ENCODE data around the gene TDRD3.

The TDRD3 gene

GRCh38 chr13:60351326-60351725, 45.7 kb upstream of the TDRD3 start:
- Histone ChIP-seq H3K27me3 (ENCODE audit: control insufficient read depth, low read length) (no peaks in the 10 kb centered on the region), H3K4me2 (ENCODE audit: low read length) (no peak overlapping the region), H3K36me3 (ENCODE audit: control insufficient read depth, low read length) (no peaks in the 10 kb centered on the region), H3K79me2 (ENCODE audit: control insufficient read depth, low read length) (no peaks in the 10 kb centered on the region), H3K9me3 (ENCODE audit: control insufficient read depth, insufficient read depth, low read length) (no peaks in the 10 kb centered on the region), H3K27ac (ENCODE audit: low read depth, low read length) (no peak overlapping the region), H3K4me1 (ENCODE audit: control insufficient read depth, low read length) (no peaks in the 10 kb centered on the region), H3K4me3 (ENCODE audit: low read length) (no peak overlapping the region), H3K9me2 (replicated peaks; ENCODE audit: control insufficient read depth, low read length) (no peaks in the 10 kb centered on the region), H4K20me1 (ENCODE audit: control insufficient read depth, insufficient read depth, low read depth, low read length) (no peaks in the 10 kb centered on the region), H3F3A (ENCODE audit: control insufficient read depth, insufficient read depth) (no peaks in the 10 kb centered on the region)
- TF ChIP-seq CTCF (IDR thresholded peaks at IDR 0.05; ENCODE audit: low read depth, low read length, poor library complexity, severe bottlenecking) (no peak), EZH2phosphoT487 (IDR thresholded peaks at IDR 0.05; ENCODE audit: borderline replicate concordance, low read length) (no peak)

- H4K20me1 ChIP-seq (ENCODE audit: control insufficient read depth, insufficient read depth, low read depth, low read length) = no peaks in the 10 kb centered on the region
- H3K27ac ChIP-seq (ENCODE audit: low read depth, low read length) = no peak overlapping the region
- no peaks in the 10 kb centered on the region for H3K27me3 ChIP-seq (ENCODE audit: control insufficient read depth, low read length)
- no peaks in the 10 kb centered on the region for H3F3A ChIP-seq (ENCODE audit: control insufficient read depth, insufficient read depth)
- peaks cover 4% of the 10 kb centered on the region for H3K4me1 ChIP-seq (ENCODE audit: control insufficient read depth, low read length)
- no peak for TF ChIP-seq EZH2phosphoT487 (IDR thresholded peaks at IDR 0.05; ENCODE audit: borderline replicate concordance, low read length)
- no peak for TF ChIP-seq CTCF (IDR thresholded peaks at IDR 0.05; ENCODE audit: low read depth, low read length, poor library complexity, severe bottlenecking)
- no peaks in the 10 kb centered on the region for H3K36me3 ChIP-seq (ENCODE audit: control insufficient read depth, low read length)
- H3K4me3 ChIP-seq (ENCODE audit: low read length) = no peak overlapping the region
- H3K9me3 ChIP-seq (ENCODE audit: control insufficient read depth, insufficient read depth, low read length) = no peaks in the 10 kb centered on the region
- H3K79me2 ChIP-seq (ENCODE audit: control insufficient read depth, low read length) = no peaks in the 10 kb centered on the region
- no peak overlapping the region for H3K4me2 ChIP-seq (ENCODE audit: low read length)
- H3K9me2 ChIP-seq (replicated peaks; ENCODE audit: control insufficient read depth, low read length) = no peaks in the 10 kb centered on the region
Observed at GRCh38 chr13:60351855-60352615, 45.0 kb upstream of the TDRD3 start.

GRCh38 chr13:60352644-60353043, 44.4 kb upstream of the TDRD3 start:
- H3K4me3 ChIP-seq (ENCODE audit: low read length) = no peak overlapping the region
- H3K27ac ChIP-seq (ENCODE audit: low read depth, low read length) = no peak overlapping the region
- H3K79me2 ChIP-seq (ENCODE audit: control insufficient read depth, low read length) = no peaks in the 10 kb centered on the region
- H3K4me1 ChIP-seq (ENCODE audit: control insufficient read depth, low read length) = peaks cover 5% of the 10 kb centered on the region
- H3K9me3 ChIP-seq (ENCODE audit: control insufficient read depth, insufficient read depth, low read length) = no peaks in the 10 kb centered on the region
- TF ChIP-seq CTCF (IDR thresholded peaks at IDR 0.05; ENCODE audit: low read depth, low read length, poor library complexity, severe bottlenecking) = no peak
- no peak for TF ChIP-seq EZH2phosphoT487 (IDR thresholded peaks at IDR 0.05; ENCODE audit: borderline replicate concordance, low read length)
- H3K9me2 ChIP-seq (replicated peaks; ENCODE audit: control insufficient read depth, low read length) = no peaks in the 10 kb centered on the region
- H4K20me1 ChIP-seq (ENCODE audit: control insufficient read depth, insufficient read depth, low read depth, low read length) = no peaks in the 10 kb centered on the region
- no peak overlapping the region for H3K4me2 ChIP-seq (ENCODE audit: low read length)
- no peaks in the 10 kb centered on the region for H3F3A ChIP-seq (ENCODE audit: control insufficient read depth, insufficient read depth)
- no peaks in the 10 kb centered on the region for H3K36me3 ChIP-seq (ENCODE audit: control insufficient read depth, low read length)
- no peaks in the 10 kb centered on the region for H3K27me3 ChIP-seq (ENCODE audit: control insufficient read depth, low read length)
